ENCODE measurements around the gene MPV17L.
"Not testable (repeated sequence)": the region's sequence is repeated elsewhere in the genome, so short reads cannot be mapped to it uniquely, and the experiment has no call there.

The MPV17L gene

DNA sequence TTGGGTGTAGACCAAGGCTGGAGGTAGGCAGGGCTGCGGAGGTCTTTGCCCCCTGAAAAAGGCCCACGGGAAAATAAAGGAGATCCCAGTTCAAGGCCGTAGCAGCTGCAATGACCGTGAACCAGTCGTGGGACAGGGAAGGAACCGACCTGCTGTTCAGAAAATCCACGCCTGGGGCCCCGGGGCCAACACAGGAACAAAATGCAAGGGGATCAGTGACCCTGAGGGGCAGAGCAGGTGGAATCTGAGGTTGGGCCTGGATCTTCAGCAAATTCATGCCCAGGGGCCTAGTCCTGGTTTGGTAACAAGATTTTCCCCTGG, 915 bp downstream of the MPV17L start:
- not testable (repeated sequence) for H3K4me3 ChIP-seq (ENCODE audit: low read length in 2 of 2); H2BK5ac ChIP-seq (ENCODE audit: low read length); H4K8ac ChIP-seq (ENCODE audit: low read depth, low read length); H3K4me1 ChIP-seq (ENCODE audit: control insufficient read depth in 2 of 2, insufficient read depth in 1 of 2, low read depth in 1 of 2, low read length in 2 of 2); H3K79me1 ChIP-seq (ENCODE audit: low read depth, low read length); H3K9ac ChIP-seq (ENCODE audit: low read depth, low read length, poor library complexity); H2BK15ac ChIP-seq (ENCODE audit: low read length); H2AFZ ChIP-seq (ENCODE audit: low read length); H3K27ac ChIP-seq (replicated peaks; ENCODE audit: low read length); H2BK12ac ChIP-seq (ENCODE audit: low read length); H3K14ac ChIP-seq (ENCODE audit: low read length); H3K36me3 ChIP-seq (replicated peaks in 1 of 2; ENCODE audit: control insufficient read depth in 2 of 2, insufficient read depth in 2 of 2, low read length in 2 of 2); H3K18ac ChIP-seq (ENCODE audit: low read length); H4K91ac ChIP-seq (ENCODE audit: low read depth, low read length, poor library complexity); DNase-seq (ENCODE audit: low spot score); H3K4ac ChIP-seq (ENCODE audit: low read length); H3K27me3 ChIP-seq (ENCODE audit: control insufficient read depth in 3 of 3, insufficient read depth in 3 of 3, low read depth in 1 of 3, low read length in 3 of 3); H3K9me3 ChIP-seq (replicated peaks in 1 of 2; ENCODE audit: control insufficient read depth in 2 of 2, insufficient read depth in 1 of 2, low read depth in 1 of 2, low read length in 2 of 2); H2BK120ac ChIP-seq (ENCODE audit: low read depth, low read length); H3K23ac ChIP-seq (ENCODE audit: low read depth, low read length, poor library complexity); H2AK5ac ChIP-seq (ENCODE audit: low read depth, low read length)
- peak overlapping the region; percentile 11 for H3K4me2 ChIP-seq (ENCODE audit: insufficient read depth, low read length, poor library complexity, severe bottlenecking)
- WGBS, 2 donors (ENCODE audit: extremely low coverage in 2 of 2, insufficient read length in 2 of 2, insufficient replicate concordance in 1 of 2): no CpG with 5 or more reads among the region's 8 CpGs

DNA sequence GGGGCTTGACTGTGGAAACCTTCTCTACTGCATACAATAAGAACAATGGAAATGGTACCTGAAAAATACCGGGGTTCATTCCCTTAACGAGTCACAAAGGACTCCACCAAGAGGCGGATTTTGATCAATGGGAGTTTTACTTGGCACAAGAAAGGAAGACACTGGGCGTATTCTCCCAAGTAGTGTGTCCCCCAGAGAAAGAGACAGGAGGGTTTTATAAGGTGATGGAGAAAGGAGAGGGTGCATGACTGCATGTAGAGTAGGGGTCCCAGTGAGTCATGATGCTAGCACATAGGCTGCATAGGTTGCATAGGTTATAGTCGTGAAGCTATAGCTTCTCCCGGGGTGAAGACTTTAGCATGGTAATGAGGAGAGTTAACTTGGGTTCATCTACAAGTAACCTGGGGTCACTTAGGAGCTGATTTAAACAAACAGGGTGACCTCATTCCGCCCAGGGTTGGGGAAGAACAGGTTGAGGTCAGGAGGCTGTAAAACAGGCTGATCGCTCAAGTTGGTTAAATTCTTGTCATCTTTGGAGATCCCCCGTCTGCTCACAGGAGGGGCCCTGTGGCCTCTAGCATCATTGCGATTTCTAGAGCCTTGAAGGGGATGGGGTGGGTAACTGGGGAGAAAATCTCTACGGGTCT, 1.5 kb downstream of the MPV17L start:
- no peak overlapping the region for H4K8ac ChIP-seq (ENCODE audit: low read depth, low read length)
- DNase-seq (ENCODE audit: low spot score): no peak
- no peak overlapping the region for H3K18ac ChIP-seq (ENCODE audit: low read length)
- no peak overlapping the region for H2BK12ac ChIP-seq (ENCODE audit: low read length)
- H3K27ac ChIP-seq (replicated peaks; ENCODE audit: low read length): no peak overlapping the region
- H2BK15ac ChIP-seq (ENCODE audit: low read length): no peak overlapping the region
- no peak overlapping the region for H4K91ac ChIP-seq (ENCODE audit: low read depth, low read length, poor library complexity)
- WGBS, 2 donors (ENCODE audit: extremely low coverage in 2 of 2, insufficient read length in 2 of 2, insufficient replicate concordance in 1 of 2): no CpG with 5 or more reads among the region's 11 CpGs
- H3K79me1 ChIP-seq (ENCODE audit: low read depth, low read length): no peaks in the 10 kb centered on the region
- H2AFZ ChIP-seq (ENCODE audit: low read length): no peak overlapping the region
- H2BK5ac ChIP-seq (ENCODE audit: low read length): no peak overlapping the region
- H2AK5ac ChIP-seq (ENCODE audit: low read depth, low read length): no peak overlapping the region
- no peak overlapping the region for H3K23ac ChIP-seq (ENCODE audit: low read depth, low read length, poor library complexity)
- no peaks in the 10 kb centered on the region for H3K9me3 ChIP-seq (replicated peaks in 1 of 2; ENCODE audit: control insufficient read depth in 2 of 2, insufficient read depth in 1 of 2, low read depth in 1 of 2, low read length in 2 of 2)
- no peak overlapping the region for H3K4me2 ChIP-seq (ENCODE audit: insufficient read depth, low read length, poor library complexity, severe bottlenecking)
- no peak overlapping the region for H2BK120ac ChIP-seq (ENCODE audit: low read depth, low read length)
- H3K27me3 ChIP-seq (ENCODE audit: control insufficient read depth in 3 of 3, insufficient read depth in 3 of 3, low read depth in 1 of 3, low read length in 3 of 3): peaks cover 0 to 7% (median 0%) of the 10 kb centered on the region in 3 experiments
- no peak overlapping the region for H3K4me3 ChIP-seq (ENCODE audit: low read length in 2 of 2)
- H3K9ac ChIP-seq (ENCODE audit: low read depth, low read length, poor library complexity): no peak overlapping the region
- H3K4me1 ChIP-seq (ENCODE audit: control insufficient read depth in 2 of 2, insufficient read depth in 1 of 2, low read depth in 1 of 2, low read length in 2 of 2): no peaks in the 10 kb centered on the region
- no peak overlapping the region for H3K4ac ChIP-seq (ENCODE audit: low read length)
- H3K36me3 ChIP-seq (replicated peaks in 1 of 2; ENCODE audit: control insufficient read depth in 2 of 2, insufficient read depth in 2 of 2, low read length in 2 of 2): no peaks in the 10 kb centered on the region
- H3K14ac ChIP-seq (ENCODE audit: low read length): no peak overlapping the region

GRCh38 chr16:15398618-15399316, 3.2 kb downstream of the MPV17L start:
- Histone ChIP-seq H4K91ac (ENCODE audit: low read depth, low read length, poor library complexity) (no peak overlapping the region), H3K18ac (ENCODE audit: low read length) (no peak overlapping the region), H3K9me3 (replicated peaks in 1 of 2; ENCODE audit: control insufficient read depth in 2 of 2, insufficient read depth in 1 of 2, low read depth in 1 of 2, low read length in 2 of 2) (no peaks in the 10 kb centered on the region), H3K4me3 (ENCODE audit: low read length in 2 of 2) (no peak overlapping the region), H3K23ac (ENCODE audit: low read depth, low read length, poor library complexity) (no peak overlapping the region), H2BK15ac (ENCODE audit: low read length) (no peak overlapping the region), H3K27me3 (ENCODE audit: control insufficient read depth in 3 of 3, insufficient read depth in 3 of 3, low read depth in 1 of 3, low read length in 3 of 3) (peaks cover 0 to 7% (median 0%) of the 10 kb centered on the region in 3 experiments), H2BK120ac (ENCODE audit: low read depth, low read length) (no peak overlapping the region), H2BK12ac (ENCODE audit: low read length) (no peak overlapping the region), H3K4me2 (ENCODE audit: insufficient read depth, low read length, poor library complexity, severe bottlenecking) (no peak overlapping the region), H3K14ac (ENCODE audit: low read length) (no peak overlapping the region), H3K9ac (ENCODE audit: low read depth, low read length, poor library complexity) (no peak overlapping the region), H3K79me1 (ENCODE audit: low read depth, low read length) (no peaks in the 10 kb centered on the region), H3K4ac (ENCODE audit: low read length) (no peak overlapping the region), H2AK5ac (ENCODE audit: low read depth, low read length) (no peak overlapping the region), H4K8ac (ENCODE audit: low read depth, low read length) (no peak overlapping the region), H3K36me3 (replicated peaks in 1 of 2; ENCODE audit: control insufficient read depth in 2 of 2, insufficient read depth in 2 of 2, low read length in 2 of 2) (no peaks in the 10 kb centered on the region), H2BK5ac (ENCODE audit: low read length) (no peak overlapping the region), H3K4me1 (ENCODE audit: control insufficient read depth in 2 of 2, insufficient read depth in 1 of 2, low read depth in 1 of 2, low read length in 2 of 2) (no peaks in the 10 kb centered on the region), H2AFZ (ENCODE audit: low read length) (no peak overlapping the region), H3K27ac (replicated peaks; ENCODE audit: low read length) (no peak overlapping the region)
- no peak for DNase-seq (ENCODE audit: low spot score)
- WGBS, 2 donors (ENCODE audit: extremely low coverage in 2 of 2, insufficient read length in 2 of 2, insufficient replicate concordance in 1 of 2): no CpG with 5 or more reads among the region's 14 CpGs

GRCh38 chr16:15399317-15399716, 3.8 kb downstream of the MPV17L start:
- Histone ChIP-seq H3K4me2 (ENCODE audit: insufficient read depth, low read length, poor library complexity, severe bottlenecking) (no peak overlapping the region), H2AFZ (ENCODE audit: low read length) (no peak overlapping the region), H2BK12ac (ENCODE audit: low read length) (no peak overlapping the region), H3K4me1 (ENCODE audit: control insufficient read depth in 2 of 2, insufficient read depth in 1 of 2, low read depth in 1 of 2, low read length in 2 of 2) (no peaks in the 10 kb centered on the region), H3K27ac (replicated peaks; ENCODE audit: low read length) (no peak overlapping the region), H3K27me3 (ENCODE audit: control insufficient read depth in 3 of 3, insufficient read depth in 3 of 3, low read depth in 1 of 3, low read length in 3 of 3) (peaks cover 0 to 7% (median 0%) of the 10 kb centered on the region in 3 experiments), H3K36me3 (replicated peaks in 1 of 2; ENCODE audit: control insufficient read depth in 2 of 2, insufficient read depth in 2 of 2, low read length in 2 of 2) (no peaks in the 10 kb centered on the region), H4K91ac (ENCODE audit: low read depth, low read length, poor library complexity) (no peak overlapping the region), H3K14ac (ENCODE audit: low read length) (no peak overlapping the region), H4K8ac (ENCODE audit: low read depth, low read length) (no peak overlapping the region), H2BK5ac (ENCODE audit: low read length) (no peak overlapping the region), H3K9me3 (replicated peaks in 1 of 2; ENCODE audit: control insufficient read depth in 2 of 2, insufficient read depth in 1 of 2, low read depth in 1 of 2, low read length in 2 of 2) (no peaks in the 10 kb centered on the region), H3K4ac (ENCODE audit: low read length) (no peak overlapping the region), H3K23ac (ENCODE audit: low read depth, low read length, poor library complexity) (no peak overlapping the region), H3K4me3 (ENCODE audit: low read length in 2 of 2) (no peak overlapping the region), H3K9ac (ENCODE audit: low read depth, low read length, poor library complexity) (no peak overlapping the region), H3K79me1 (ENCODE audit: low read depth, low read length) (no peaks in the 10 kb centered on the region), H2BK120ac (ENCODE audit: low read depth, low read length) (no peak overlapping the region), H3K18ac (ENCODE audit: low read length) (no peak overlapping the region), H2BK15ac (ENCODE audit: low read length) (no peak overlapping the region), H2AK5ac (ENCODE audit: low read depth, low read length) (no peak overlapping the region)
- no peak for DNase-seq (ENCODE audit: low spot score)
- no CpG with 5 or more reads among the region's 3 CpGs for WGBS, 2 donors (ENCODE audit: extremely low coverage in 2 of 2, insufficient read length in 2 of 2, insufficient replicate concordance in 1 of 2)
